ENCODE measurements around the gene OTUD5.
"Not testable (repeated sequence)": the region's sequence is repeated elsewhere in the genome, so short reads cannot be mapped to it uniquely, and the experiment has no call there.

The OTUD5 gene

GRCh38 chrX:48883729-48884128, 73.7 kb downstream of the OTUD5 start:
- no peak for DNase-seq

GRCh38 chrX:48876944-48877343, 80.5 kb downstream of the OTUD5 start:
- DNase-seq: not testable (repeated sequence)

Measured in activated CD4-positive, alpha-beta T cell treated with anti-CD3 and anti-CD28 coated beads, Interleukin-2, amount 50 U/mL, for 1 hour (primary cell).